HEK293 (cell line): ENCODE data around the gene CHRNA4.

ENCODE experiments used
- CTCF ChIA-PET: fragments of 350-600 bp; formaldehyde crosslinking; extraction: SDS; loops from one replicate; lab custom pipeline; 2021; ENCODE audit warnings: antibody characterized with exemption; lab: Yijun Ruan, JAX
- POLR2A ChIA-PET: fragments of 300-600 bp; formaldehyde crosslinking; extraction: SDS; loops from one replicate; lab custom pipeline; 2020; ENCODE audit warnings: antibody characterized with exemption, inconsistent platforms; lab: Yijun Ruan, JAX
- H3K27ac ChIP-seq: fragments of 200-500 bp; sonication (Bioruptor generic); 2 replicates; pipeline ENCODE4 v1.5.1; 2014; ENCODE audit warnings: low read depth, low read length, control low read depth, inconsistent platforms; ENCODE audit errors: extremely low read depth
- H3K36me3 ChIP-seq, 2 experiments: fragments of 200-500 bp in 1 of 2; sonication (Bioruptor generic) in 1 of 2; 1 replicate in 1 of 2; 2 replicates in 1 of 2; pipeline ENCODE4 v1.5.1; 2014 to 2017; ENCODE audit warnings: inconsistent platforms in 2 of 2, low read length in 2 of 2; ENCODE audit not compliant: control insufficient read depth in 2 of 2, insufficient read depth in 1 of 2
- H3K4me1 ChIP-seq: fragments of 200-500 bp; sonication (Bioruptor generic); 2 replicates; pipeline ENCODE4 v1.5.1; 2014; ENCODE audit warnings: mild to moderate bottlenecking, low read length, inconsistent platforms; ENCODE audit not compliant: control insufficient read depth, insufficient read depth
- H3K4me3 ChIP-seq: 2 replicates; pipeline ENCODE4 v1.5.1; 2011; ENCODE audit warnings: low read depth, mild to moderate bottlenecking, control low read depth, low read length, moderate library complexity
- H3K9me3 ChIP-seq: fragments of 200-500 bp; sonication (Bioruptor generic); 2 replicates; pipeline ENCODE4 v1.5.1; 2014; ENCODE audit warnings: low read depth, low read length, inconsistent platforms; ENCODE audit not compliant: control insufficient read depth, insufficient read depth
- AEBP2 ChIP-seq: fragments of 450-650 bp; formaldehyde crosslinking; IDR thresholded peaks from 2 replicates; pipeline ENCODE4 v1.5.1; 2016; ENCODE audit warnings: missing biosample characterization, missing genetic modification characterization, borderline replicate concordance
- BCL11B ChIP-seq: fragments of 450-650 bp; formaldehyde crosslinking; IDR thresholded peaks from 2 replicates; pipeline ENCODE4 v1.5.1; 2016; ENCODE audit warnings: low read depth, missing biosample characterization, missing genetic modification characterization
- GLI4 ChIP-seq: fragments of 450-650 bp; formaldehyde crosslinking; IDR thresholded peaks from 2 replicates; pipeline ENCODE4 v1.5.1; 2016; ENCODE audit warnings: missing biosample characterization, missing genetic modification characterization
- PRDM1 ChIP-seq: fragments of 450-650 bp; formaldehyde crosslinking; IDR thresholded peaks from 2 replicates; pipeline ENCODE4; 2016; ENCODE audit warnings: missing biosample characterization, missing genetic modification characterization
- PRDM10 ChIP-seq: fragments of 450-650 bp; formaldehyde crosslinking; IDR thresholded peaks from 2 replicates; pipeline ENCODE4 v1.5.1; 2016; ENCODE audit warnings: missing biosample characterization, missing genetic modification characterization
- SETDB1 ChIP-seq: IDR thresholded peaks from one replicate; pipeline ENCODE4 v1.6.1; 2017; ENCODE audit warnings: mild to moderate bottlenecking, low read length, moderate library complexity, mixed read lengths; ENCODE audit not compliant: insufficient read length
- SP7 ChIP-seq: fragments of 450-650 bp; formaldehyde crosslinking; IDR thresholded peaks from 2 replicates; pipeline ENCODE4 v1.5.1; 2016; ENCODE audit warnings: missing biosample characterization, missing genetic modification characterization
- ZBTB10 ChIP-seq: fragments of 450-650 bp; formaldehyde crosslinking; IDR thresholded peaks from 2 replicates; pipeline ENCODE4 v1.5.1; 2016; ENCODE audit warnings: missing biosample characterization, missing genetic modification characterization
- ZBTB20 ChIP-seq: fragments of 450-650 bp; formaldehyde crosslinking; IDR thresholded peaks from 2 replicates; pipeline ENCODE4 v1.5.1; 2016; ENCODE audit warnings: missing biosample characterization, missing genetic modification characterization
- ZBTB49 ChIP-seq: fragments of 450-650 bp; formaldehyde crosslinking; IDR thresholded peaks from 2 replicates; pipeline ENCODE4 v1.5.1; 2016; ENCODE audit warnings: missing biosample characterization, missing genetic modification characterization, low read depth
- ZNF174 ChIP-seq: fragments of 450-650 bp; formaldehyde crosslinking; IDR thresholded peaks from 2 replicates; pipeline ENCODE4 v1.5.0; 2017; ENCODE audit warnings: missing biosample characterization, mild to moderate bottlenecking, missing genetic modification characterization
- ZNF2 ChIP-seq: fragments of 450-650 bp; formaldehyde crosslinking; IDR thresholded peaks from 2 replicates; pipeline ENCODE4 v1.5.1; 2016; ENCODE audit warnings: missing biosample characterization, missing genetic modification characterization
- ZNF341 ChIP-seq: fragments of 450-650 bp; formaldehyde crosslinking; IDR thresholded peaks from 2 replicates; pipeline ENCODE4; 2016; ENCODE audit warnings: low read depth, missing biosample characterization, missing genetic modification characterization
- ZNF398 ChIP-seq: fragments of 450-650 bp; formaldehyde crosslinking; IDR thresholded peaks from 2 replicates; pipeline ENCODE4 v1.5.1; 2017; ENCODE audit warnings: missing biosample characterization, missing genetic modification characterization
- ZNF704 ChIP-seq: fragments of 450-650 bp; formaldehyde crosslinking; IDR thresholded peaks from 2 replicates; pipeline ENCODE4 v1.5.1; 2016; ENCODE audit warnings: missing biosample characterization, missing genetic modification characterization
- ZSCAN5A ChIP-seq: fragments of 450-650 bp; formaldehyde crosslinking; IDR thresholded peaks from 2 replicates; pipeline ENCODE4 v1.5.1; 2016; ENCODE audit warnings: missing biosample characterization, missing genetic modification characterization

Gene CHRNA4

GRCh38 chr20:63385819-63386218 lies 24.7 kb upstream of the CHRNA4 start:
- CTCF ChIA-PET = interaction anchor here (0.7 kb wide), 1 partner anchor 145 kb away, joined by 3 read pairs; no protein-coding TSS in a partner anchor
- TF ChIP-seq ZSCAN5A (tag by site-specific recombination) = no peak
- peak; percentile 72 for TF ChIP-seq SETDB1
- Histone ChIP-seq H3K4me3 (no peak overlapping the region), H3K9me3 (no peaks in the 10 kb centered on the region), H3K4me1 (no peaks in the 10 kb centered on the region), H3K27ac (no peak overlapping the region), H3K36me3 (no peaks in the 10 kb centered on the region)
- POLR2A ChIA-PET = no interaction called here

- no peaks in the 10 kb centered on the region for H3K9me3 ChIP-seq
- CTCF ChIA-PET = interaction anchor here (0.6 to 7.3 kb wide), 3 partner anchors 75 to 441 kb away, joined by 3 to 89 read pairs (median 3); no protein-coding TSS in a partner anchor
- no peak overlapping the region for H3K27ac ChIP-seq
- H3K4me3 ChIP-seq = no peak overlapping the region
- H3K36me3 ChIP-seq = no peaks in the 10 kb centered on the region
- TF ChIP-seq GLI4 (tag by site-specific recombination) = no peak
- no peak for TF ChIP-seq ZNF398 (tag by site-specific recombination)
- no peak for TF ChIP-seq ZNF2 (tag by site-specific recombination)
- TF ChIP-seq ZNF704 (tag by site-specific recombination) = no peak
- no peak for TF ChIP-seq AEBP2 (tag by site-specific recombination)
- no peak for TF ChIP-seq PRDM10
- no peak for TF ChIP-seq ZBTB10 (tag by site-specific recombination)
- no peak for TF ChIP-seq ZNF174 (tag by site-specific recombination)
- no peak for TF ChIP-seq BCL11B (tag by site-specific recombination)
- TF ChIP-seq ZBTB20 (tag by site-specific recombination) = no peak
- TF ChIP-seq ZNF341 = no peak
- TF ChIP-seq SP7 (tag by site-specific recombination) = no peak
- no peak for TF ChIP-seq PRDM1 (tag by site-specific recombination)
- no peak for TF ChIP-seq ZBTB49
- POLR2A ChIA-PET = no interaction called here
- no peaks in the 10 kb centered on the region for H3K4me1 ChIP-seq
These were observed 23.2 kb upstream of the CHRNA4 start for GRCh38 chr20:63384336-63384735.
